Upper lobe of right lung (tissue), 1 donor: ENCODE measurements around the gene SLC25A36. TPM values are rescaled to one million over a fixed set of nuclear protein-coding genes. Genes with fewer than 3 reads are reported as not detected.
"Not testable (repeated sequence)": the region's sequence is repeated elsewhere in the genome, so short reads cannot be mapped to it uniquely, and the experiment has no call there.

Experiments
- ATAC-seq: fragments of 200-7000 bp; cut with Tn5 transposase; one replicate; pipeline ENCODE4 v1.9.1; 2020; ENCODE audit warnings: mild to moderate bottlenecking, moderate library complexity
- DNase-seq: peaks from one replicate; pipeline ENCODE4 v3.0.0-alpha.2; 2020
- H3K27ac ChIP-seq: fragments of 200-600 bp; one replicate; pipeline ENCODE4 v1.8.0; 2022
- H3K27me3 ChIP-seq: fragments of 200-600 bp; one replicate; pipeline ENCODE4 v1.8.0; 2022; ENCODE audit warnings: mild to moderate bottlenecking
- H3K36me3 ChIP-seq: fragments of 200-600 bp; one replicate; pipeline ENCODE4 v1.8.0; 2022
- H3K4me1 ChIP-seq: fragments of 200-600 bp; one replicate; pipeline ENCODE4 v1.8.0; 2022
- H3K4me3 ChIP-seq: fragments of 200-600 bp; one replicate; pipeline ENCODE4 v1.8.0; 2022; ENCODE audit warnings: mild to moderate bottlenecking
- H3K9me3 ChIP-seq: fragments of 200-600 bp; one replicate; pipeline ENCODE4 v1.8.0; 2022
- intact Hi-C: fragments of 100-400 bp; cut with DNase I; formaldehyde crosslinking; loops from one replicate; pipeline ENCODE4 v1.11.0; 2022
- total RNA-seq: library from RNA; stranded (reverse); fragmentation: NEBNext Ultra II Directional; extraction: Animal tissue kit (Norgen Biotek cat#: 25700); gene quantifications from one replicate; pipeline ENCODE4 v1.2.1, GENCODE V29; 2021
- TF ChIP-seq, protein P1 (sequence below): fragments of 200-600 bp; IDR thresholded peaks from one replicate; pipeline ENCODE4 v1.8.0; 2022; ENCODE audit warnings: antibody characterized with exemption
- donor health status: DM: no; HTN: yes; CAD: no; lungs with severe emphysema.

The SLC25A36 gene
- total RNA-seq, 1 donor from 2014 or later = 83.4 TPM

DNA sequence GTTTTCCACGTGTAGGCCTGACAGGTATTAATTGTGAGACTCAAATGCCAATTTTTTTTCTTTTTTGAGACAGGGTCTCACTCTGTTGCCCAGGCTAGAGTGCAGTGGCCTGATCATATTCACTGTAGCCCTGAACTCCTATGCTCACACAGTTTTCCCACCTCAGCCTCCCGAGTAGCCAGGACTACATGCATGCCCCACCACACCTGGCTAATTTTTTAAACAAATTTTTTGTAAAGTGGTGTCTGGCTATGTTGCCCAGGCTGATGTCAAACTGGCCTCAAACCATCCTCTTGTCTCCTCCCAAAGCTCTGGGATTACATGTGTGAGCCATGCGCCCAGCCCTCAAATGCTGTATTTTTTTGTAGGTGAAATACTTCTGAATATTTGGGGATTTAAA lies 14.0 kb downstream of the SLC25A36 start:
- Histone ChIP-seq H3K9me3 (no peaks in the 10 kb centered on the region), H3K27me3 (no peaks in the 10 kb centered on the region), H3K27ac (peak overlapping the region; percentile 31), H3K36me3 (peaks cover 28% of the 10 kb centered on the region), H3K4me3 (no peak overlapping the region), H3K4me1 (peaks cover 11% of the 10 kb centered on the region)
- no peak for DNase-seq
- TF ChIP-seq, protein P1, sequence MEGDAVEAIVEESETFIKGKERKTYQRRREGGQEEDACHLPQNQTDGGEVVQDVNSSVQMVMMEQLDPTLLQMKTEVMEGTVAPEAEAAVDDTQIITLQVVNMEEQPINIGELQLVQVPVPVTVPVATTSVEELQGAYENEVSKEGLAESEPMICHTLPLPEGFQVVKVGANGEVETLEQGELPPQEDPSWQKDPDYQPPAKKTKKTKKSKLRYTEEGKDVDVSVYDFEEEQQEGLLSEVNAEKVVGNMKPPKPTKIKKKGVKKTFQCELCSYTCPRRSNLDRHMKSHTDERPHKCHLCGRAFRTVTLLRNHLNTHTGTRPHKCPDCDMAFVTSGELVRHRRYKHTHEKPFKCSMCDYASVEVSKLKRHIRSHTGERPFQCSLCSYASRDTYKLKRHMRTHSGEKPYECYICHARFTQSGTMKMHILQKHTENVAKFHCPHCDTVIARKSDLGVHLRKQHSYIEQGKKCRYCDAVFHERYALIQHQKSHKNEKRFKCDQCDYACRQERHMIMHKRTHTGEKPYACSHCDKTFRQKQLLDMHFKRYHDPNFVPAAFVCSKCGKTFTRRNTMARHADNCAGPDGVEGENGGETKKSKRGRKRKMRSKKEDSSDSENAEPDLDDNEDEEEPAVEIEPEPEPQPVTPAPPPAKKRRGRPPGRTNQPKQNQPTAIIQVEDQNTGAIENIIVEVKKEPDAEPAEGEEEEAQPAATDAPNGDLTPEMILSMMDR = no peak
- intact Hi-C loops = no loop called here
- ATAC-seq = no peak

GRCh38 chr3:140956058-140956835 lies 14.6 kb downstream of the SLC25A36 start:
- no peak for DNase-seq
- intact Hi-C loops = no loop called here
- TF ChIP-seq, protein P1 = no peak
- Histone ChIP-seq H3K36me3 (peaks cover 32% of the 10 kb centered on the region), H3K27ac (peak overlapping the region; percentile 31), H3K4me3 (no peak overlapping the region), H3K4me1 (peaks cover 11% of the 10 kb centered on the region), H3K27me3 (no peaks in the 10 kb centered on the region), H3K9me3 (no peaks in the 10 kb centered on the region)
- no peak for ATAC-seq

GRCh38 chr3:140972833-140973232 lies 31.2 kb downstream of the SLC25A36 start:
- ATAC-seq (peak; percentile 54), DNase-seq (no peak)
- TF ChIP-seq, protein P1 = peak; percentile 31
- intact Hi-C loops = no loop called here
- Histone ChIP-seq H3K27me3 (no peaks in the 10 kb centered on the region), H3K36me3 (peaks cover 57% of the 10 kb centered on the region), H3K4me3 (no peak overlapping the region), H3K4me1 (no peaks in the 10 kb centered on the region), H3K9me3 (no peaks in the 10 kb centered on the region), H3K27ac (no peak overlapping the region)

DNA sequence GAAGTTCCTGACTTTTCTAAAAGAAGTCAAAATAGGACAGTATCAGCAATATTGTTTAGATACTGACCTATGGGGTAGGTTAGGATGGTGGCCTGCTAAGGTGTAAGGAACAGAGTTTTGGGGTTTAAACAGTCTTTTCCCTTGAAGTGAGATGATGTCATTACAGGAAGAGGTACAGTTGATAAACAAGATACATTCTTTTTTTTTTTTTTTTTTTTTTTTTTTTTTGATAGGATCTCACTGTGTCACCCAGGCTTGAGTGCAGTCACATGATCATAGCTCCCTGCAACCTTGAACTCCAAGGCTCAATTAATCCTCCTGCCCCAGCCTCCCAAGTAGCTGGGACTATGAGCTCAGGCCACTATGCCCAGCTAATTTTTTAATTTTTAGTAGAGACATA lies 33.3 kb downstream of the SLC25A36 start:
- Histone ChIP-seq H3K27ac (no peak overlapping the region), H3K4me3 (no peak overlapping the region), H3K4me1 (no peaks in the 10 kb centered on the region), H3K27me3 (no peaks in the 10 kb centered on the region), H3K9me3 (no peaks in the 10 kb centered on the region), H3K36me3 (peaks cover 64% of the 10 kb centered on the region)
- intact Hi-C loops = no loop called here
- no peak for ATAC-seq
- TF ChIP-seq, protein P1 = no peak
- DNase-seq = no peak

DNA sequence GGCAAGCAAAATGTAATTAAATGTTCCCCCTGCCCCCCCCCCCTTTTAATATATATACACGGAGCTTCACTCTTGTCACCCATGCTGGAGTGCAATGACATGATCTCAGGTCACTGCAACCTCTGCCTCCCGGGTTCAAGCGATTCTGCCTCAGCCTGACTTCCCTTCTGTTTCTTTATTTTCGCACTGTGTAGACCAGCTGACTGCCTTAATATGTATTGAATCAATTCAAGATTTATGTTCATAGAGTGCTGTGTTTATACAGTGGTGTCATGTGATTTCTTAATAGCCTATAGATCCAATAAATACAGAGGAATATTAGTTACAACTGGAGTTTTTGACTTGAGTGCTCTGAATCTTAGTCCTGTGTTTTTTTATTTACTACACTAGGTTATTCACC lies 39.0 kb downstream of the SLC25A36 start:
- intact Hi-C loops = no loop called here
- Histone ChIP-seq H3K36me3 (peaks cover 35% of the 10 kb centered on the region), H3K4me1 (no peaks in the 10 kb centered on the region), H3K4me3 (no peak overlapping the region), H3K27me3 (no peaks in the 10 kb centered on the region), H3K27ac (no peak overlapping the region), H3K9me3 (no peaks in the 10 kb centered on the region)
- no peak for ATAC-seq
- DNase-seq = no peak
- TF ChIP-seq, protein P1 = no peak

- ATAC-seq, H3K4me3 ChIP-seq, H3K9me3 ChIP-seq, H3K27me3 ChIP-seq, H3K36me3 ChIP-seq, H3K27ac ChIP-seq, DNase-seq, intact Hi-C loops, H3K4me1 ChIP-seq: not testable (repeated sequence)
Observed at GRCh38 chr3:140987792-140988191, 46.2 kb downstream of the SLC25A36 start.
